Epithelial cell of proximal tubule (primary cell): ENCODE measurements around the gene PLEKHS1. TPM values are rescaled to one million over a fixed set of nuclear protein-coding genes. Genes with fewer than 3 reads are reported as not detected.

Experiments
- DNase-seq: peaks from one replicate; pipeline ENCODE4 v3.0.0-alpha.2; 2011; ENCODE audit warnings: low read depth
- H3K4me3 ChIP-seq: 2 replicates; pipeline ENCODE4 v1.5.1; 2011; ENCODE audit warnings: low read depth, mild to moderate bottlenecking, low read length
- total RNA-seq: library from RNA; depleted of rRNA; stranded (reverse); fragments of >200 nt; gene quantifications from 2 replicates; pipeline ENCODE4 v1.2.3, GENCODE V29; 2015
- TF ChIP-seq, protein P1 (sequence below): conservative IDR thresholded peaks from 2 replicates; pipeline ENCODE4 v1.5.1; 2012; ENCODE audit warnings: low read depth, mild to moderate bottlenecking, low read length

Gene PLEKHS1
- total RNA-seq, 1 donor from 2014 or later, result not detected

DNA sequence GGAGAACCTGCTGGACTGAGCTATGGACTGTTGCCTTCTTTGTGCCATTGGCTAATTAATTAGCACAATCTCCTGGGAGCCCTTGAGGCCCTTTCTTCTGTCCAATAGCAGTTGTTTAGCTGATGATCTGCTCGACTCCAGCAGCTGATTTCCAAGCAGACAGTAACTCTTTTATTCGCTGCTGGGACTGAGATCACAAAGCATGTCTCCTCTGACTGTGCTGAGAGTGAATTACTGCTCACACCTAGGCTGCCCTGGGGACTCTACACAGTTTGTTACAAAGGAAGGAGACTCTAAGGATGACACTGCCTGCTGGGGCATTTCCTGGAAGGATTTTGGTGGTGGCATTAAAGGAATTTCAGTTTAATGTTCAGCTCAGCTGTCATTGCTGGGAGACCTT is 40.3 kb upstream of the PLEKHS1 start:
- DNase-seq, result no peak
- H3K4me3 ChIP-seq, result no peak overlapping the region
- TF ChIP-seq, protein P1, sequence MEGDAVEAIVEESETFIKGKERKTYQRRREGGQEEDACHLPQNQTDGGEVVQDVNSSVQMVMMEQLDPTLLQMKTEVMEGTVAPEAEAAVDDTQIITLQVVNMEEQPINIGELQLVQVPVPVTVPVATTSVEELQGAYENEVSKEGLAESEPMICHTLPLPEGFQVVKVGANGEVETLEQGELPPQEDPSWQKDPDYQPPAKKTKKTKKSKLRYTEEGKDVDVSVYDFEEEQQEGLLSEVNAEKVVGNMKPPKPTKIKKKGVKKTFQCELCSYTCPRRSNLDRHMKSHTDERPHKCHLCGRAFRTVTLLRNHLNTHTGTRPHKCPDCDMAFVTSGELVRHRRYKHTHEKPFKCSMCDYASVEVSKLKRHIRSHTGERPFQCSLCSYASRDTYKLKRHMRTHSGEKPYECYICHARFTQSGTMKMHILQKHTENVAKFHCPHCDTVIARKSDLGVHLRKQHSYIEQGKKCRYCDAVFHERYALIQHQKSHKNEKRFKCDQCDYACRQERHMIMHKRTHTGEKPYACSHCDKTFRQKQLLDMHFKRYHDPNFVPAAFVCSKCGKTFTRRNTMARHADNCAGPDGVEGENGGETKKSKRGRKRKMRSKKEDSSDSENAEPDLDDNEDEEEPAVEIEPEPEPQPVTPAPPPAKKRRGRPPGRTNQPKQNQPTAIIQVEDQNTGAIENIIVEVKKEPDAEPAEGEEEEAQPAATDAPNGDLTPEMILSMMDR, result no peak

DNA sequence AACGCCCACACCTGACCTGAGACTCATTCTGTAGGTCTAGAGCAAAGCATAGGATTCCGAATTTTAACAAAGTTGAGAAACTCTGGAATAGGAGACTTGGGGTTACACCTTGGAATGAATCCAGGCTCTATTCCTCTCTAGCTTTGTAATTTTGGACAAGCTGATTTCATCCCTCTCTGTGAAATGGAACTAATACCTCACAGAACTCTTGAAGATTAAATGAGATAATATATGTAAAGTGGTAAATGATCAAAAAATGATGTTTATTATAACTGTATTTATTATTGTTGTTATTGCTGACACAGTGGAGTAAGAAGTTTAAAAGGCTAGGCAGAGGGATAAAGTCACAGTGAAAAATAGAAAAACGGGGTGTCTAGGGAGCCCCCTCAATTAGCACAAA is 39.5 kb upstream of the PLEKHS1 start:
- DNase-seq, result no peak
- no peak overlapping the region for H3K4me3 ChIP-seq
- TF ChIP-seq, protein P1, result no peak

DNA sequence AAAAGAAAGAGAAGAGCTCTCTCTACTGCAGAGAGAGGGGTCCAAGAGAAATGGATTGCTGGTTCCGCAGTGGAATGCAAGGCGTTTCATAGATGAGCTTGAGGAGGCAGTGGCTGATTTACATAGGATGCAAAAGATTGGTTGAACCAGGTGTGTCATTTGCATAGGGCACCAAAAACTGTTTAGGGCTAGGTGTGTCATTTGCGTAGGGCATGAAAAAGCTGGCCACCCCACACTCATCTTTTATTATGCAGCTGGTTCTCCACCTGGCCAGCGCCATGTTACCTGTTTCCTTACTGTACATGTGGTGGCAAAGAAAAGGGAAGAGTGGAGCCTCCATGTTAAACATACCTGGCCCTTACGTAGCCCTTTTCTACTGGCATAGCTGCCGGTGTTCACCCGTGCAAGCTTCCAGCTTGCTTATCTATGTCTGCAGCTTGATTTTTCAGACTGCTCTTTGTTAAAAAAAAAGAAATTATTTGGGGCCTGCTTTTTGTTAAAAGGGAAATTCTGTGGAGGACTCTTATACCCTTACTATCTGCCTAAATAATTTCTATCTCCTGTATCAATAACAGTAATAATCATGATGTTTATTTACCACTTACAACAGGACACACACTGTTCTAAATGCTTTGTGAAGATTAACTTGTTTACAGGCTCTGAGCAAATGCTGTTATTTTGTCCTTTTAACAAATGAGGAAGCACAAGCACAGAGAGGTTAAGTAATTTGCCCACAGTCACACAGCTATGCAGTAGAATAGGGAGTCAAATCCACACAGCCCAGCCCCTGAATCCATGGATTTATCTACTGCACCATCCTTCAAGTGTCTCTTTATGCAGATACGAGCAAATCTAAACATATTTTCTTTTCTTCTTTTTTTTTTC is 38.5 kb upstream of the PLEKHS1 start:
- H3K4me3 ChIP-seq, result no peak overlapping the region
- TF ChIP-seq, protein P1, result no peak
- DNase-seq, result no peak

DNA sequence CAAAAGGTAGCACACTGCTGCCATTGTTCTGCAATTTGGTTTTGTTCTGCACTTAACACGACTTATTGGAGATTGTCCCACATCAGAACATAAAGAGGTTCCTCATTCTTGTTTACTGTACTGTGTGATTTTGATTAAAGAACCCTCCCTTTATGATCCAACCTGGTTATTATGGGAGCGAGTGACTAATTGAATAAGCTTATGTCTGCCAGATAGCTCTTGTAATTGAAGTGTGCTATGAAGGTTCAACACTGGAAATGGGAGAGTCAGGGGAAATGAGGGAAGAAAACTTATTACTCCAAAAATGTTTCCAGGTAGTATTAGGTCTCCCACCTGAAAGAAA is 37.9 kb upstream of the PLEKHS1 start:
- H3K4me3 ChIP-seq, result no peak overlapping the region
- DNase-seq, result no peak
- TF ChIP-seq, protein P1, result no peak

DNA sequence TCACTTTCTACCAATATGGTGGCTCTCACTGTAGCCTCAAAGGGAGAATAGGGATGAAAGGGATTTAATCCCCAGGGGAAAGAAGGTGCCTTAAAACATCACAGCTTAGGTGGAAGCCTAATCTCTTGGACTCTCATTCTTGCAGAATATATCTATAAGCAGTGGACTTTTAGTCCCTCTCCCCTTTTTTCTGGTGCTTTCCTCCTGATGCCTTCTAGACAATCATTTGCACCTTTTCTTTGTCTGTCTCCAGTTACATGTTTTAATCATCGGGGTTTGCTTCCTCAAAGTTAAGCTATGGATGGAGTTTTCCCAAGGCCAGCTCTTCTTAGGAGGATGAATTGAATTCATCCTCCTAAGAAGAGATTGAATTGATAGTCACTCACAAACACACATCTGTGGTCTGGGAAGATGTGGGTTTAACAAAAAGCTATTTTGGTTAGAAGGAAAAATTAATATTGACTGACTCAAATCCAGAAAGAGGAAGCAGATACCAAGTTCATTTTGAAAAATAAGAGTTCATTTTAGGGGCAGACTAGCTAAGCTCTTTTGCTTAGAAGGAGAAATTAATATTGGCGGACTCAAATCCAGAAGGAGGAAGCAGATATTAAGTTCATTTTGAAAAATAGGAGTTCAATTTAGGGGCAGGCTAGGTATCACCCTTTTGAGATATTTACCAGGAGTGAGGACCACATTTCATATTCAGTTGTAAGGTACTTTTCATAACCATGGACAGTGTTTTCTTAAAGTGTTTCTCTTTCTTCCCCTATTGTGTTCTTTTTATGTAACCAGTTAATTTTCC is 35.2 kb upstream of the PLEKHS1 start:
- TF ChIP-seq, protein P1, result no peak
- no peak for DNase-seq
- H3K4me3 ChIP-seq, result no peak overlapping the region

DNA sequence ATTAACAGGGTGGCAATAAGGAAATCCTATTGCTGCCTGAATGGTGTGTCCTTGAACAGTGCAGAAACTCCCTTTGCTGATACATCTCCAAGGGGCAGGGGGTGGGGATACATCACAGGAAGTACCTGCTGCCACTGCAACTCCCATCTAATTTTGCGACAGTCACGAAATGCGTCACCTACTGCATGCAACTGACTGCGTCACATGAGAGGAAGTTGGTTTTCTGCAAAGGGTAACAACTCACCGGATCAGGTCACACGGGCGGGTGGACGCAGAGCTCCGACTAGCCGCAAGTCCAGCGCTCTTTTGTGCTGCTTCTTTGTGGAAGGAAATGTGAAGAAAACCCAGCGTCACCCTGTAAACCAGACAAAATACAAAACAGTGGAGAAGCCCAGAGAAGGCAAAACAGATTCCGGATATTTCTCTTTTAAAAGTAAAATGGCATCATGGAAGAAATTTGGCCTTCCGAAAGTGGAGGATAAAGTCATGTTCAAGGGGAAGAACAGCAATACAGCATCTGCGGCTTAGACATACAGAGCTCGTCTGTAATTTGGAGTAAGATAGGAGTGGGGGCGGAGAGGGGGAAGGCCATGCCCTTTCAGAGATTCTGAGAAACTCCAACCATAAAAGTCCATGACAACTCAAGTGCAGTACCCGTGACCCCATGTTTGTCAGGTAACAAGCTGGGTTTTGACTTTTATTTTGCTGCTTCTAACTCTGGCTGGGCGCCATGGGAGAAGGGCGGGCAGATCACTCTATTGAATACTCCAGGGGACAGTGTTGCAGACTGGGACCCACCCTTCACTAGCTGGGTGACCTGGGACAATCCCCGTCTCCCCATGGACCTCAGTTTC is 32.3 kb upstream of the PLEKHS1 start:
- TF ChIP-seq, protein P1, result no peak
- no peak overlapping the region for H3K4me3 ChIP-seq
- DNase-seq, result no peak
